HG03521 (cell line): ENCODE measurements around the gene FRAT1.
"Not testable (repeated sequence)": the region's sequence is repeated elsewhere in the genome, so short reads cannot be mapped to it uniquely, and the experiment has no call there.

Experiments used
- ATAC-seq: cut with Tn5 transposase; IDR thresholded peaks from one replicate; pipeline ENCODE4 v1.9.1; 2021; ENCODE audit warnings: mild to moderate bottlenecking, moderate library complexity; ENCODE audit not compliant: unreplicated experiment

FRAT1 gene

DNA sequence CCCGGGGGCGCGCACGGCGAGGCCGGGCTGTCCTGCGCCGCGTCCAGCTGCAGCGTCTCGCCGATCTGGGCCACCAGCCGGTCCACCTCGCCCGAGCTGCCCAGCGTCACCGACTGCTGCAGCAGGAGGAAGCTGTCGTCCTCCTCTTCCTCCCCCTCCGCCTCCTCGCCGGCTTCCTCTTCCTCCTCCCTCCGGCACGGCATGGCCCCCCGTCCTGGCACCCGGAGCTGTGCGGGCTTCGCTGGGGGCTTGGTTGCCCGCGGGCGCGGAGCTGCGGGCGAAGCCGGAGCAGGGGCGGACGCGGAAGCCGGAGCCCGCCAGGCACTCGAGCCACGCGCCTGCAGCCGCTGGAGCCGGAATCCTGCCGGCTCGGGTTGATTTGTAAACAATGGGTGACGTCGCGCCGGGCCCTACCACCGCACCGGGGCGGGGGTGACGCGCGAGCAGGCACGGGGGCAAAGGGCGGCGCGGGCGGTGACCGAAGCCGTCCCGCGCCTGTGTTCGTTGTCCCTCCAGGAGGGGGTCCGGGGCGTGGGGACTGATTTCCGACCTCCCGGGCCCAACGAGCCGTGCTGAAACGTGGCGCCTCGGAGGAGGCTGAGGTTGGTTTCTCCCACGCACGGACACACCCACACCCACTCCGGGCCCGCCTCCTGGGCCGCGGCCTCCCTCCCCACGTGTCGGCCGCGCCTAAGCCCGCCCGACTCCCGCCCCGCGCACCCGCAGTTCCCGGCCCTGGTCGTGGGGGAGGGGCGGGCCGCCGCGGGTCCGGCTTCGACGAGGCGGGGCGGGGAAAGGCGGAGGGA lies 15.5 kb downstream of the FRAT1 start, which contains the start of gene FRAT2:
Gene FRAT2, minus strand, starts transcription at position 360 of the 806 bp plus-strand sequence. Its CDS starts 157 bp downstream, at position 203.
- peak; percentile 87 for ATAC-seq

DNA sequence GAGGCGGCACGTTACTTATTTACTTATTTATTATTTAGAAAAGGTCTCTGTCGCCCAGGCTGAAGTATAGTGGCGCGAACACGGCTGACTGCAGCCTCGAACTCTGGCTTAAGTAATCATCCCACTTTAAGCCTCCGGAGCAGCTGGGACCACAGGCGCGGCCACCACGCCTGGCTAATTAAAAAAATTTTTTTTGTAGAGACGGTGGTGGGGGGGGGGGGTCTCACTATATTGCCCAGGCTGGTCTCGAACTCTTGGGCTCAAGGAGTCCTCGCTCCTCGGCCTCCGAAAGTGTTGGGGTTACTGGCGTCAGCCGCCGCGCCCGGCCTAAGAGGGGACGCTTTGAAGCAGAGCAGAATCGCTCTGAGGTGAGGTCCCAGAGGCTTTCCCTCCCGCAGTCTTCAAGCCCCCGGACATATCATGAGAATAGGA lies 16.1 kb downstream of the FRAT1 start:
- ATAC-seq: no peak

GRCh38 chr10:97336006-97336405 lies 16.9 kb downstream of the FRAT1 start:
- ATAC-seq: no peak

GRCh38 chr10:97336446-97336845 lies 17.4 kb downstream of the FRAT1 start:
- ATAC-seq: no peak

GRCh38 chr10:97336942-97337831 lies 18.1 kb downstream of the FRAT1 start:
- no peak for ATAC-seq

GRCh38 chr10:97338041-97338440 lies 19.0 kb downstream of the FRAT1 start:
- ATAC-seq: no peak

- no peak for ATAC-seq
Measured at GRCh38 chr10:97341416-97341815, 22.3 kb downstream of the FRAT1 start.

DNA sequence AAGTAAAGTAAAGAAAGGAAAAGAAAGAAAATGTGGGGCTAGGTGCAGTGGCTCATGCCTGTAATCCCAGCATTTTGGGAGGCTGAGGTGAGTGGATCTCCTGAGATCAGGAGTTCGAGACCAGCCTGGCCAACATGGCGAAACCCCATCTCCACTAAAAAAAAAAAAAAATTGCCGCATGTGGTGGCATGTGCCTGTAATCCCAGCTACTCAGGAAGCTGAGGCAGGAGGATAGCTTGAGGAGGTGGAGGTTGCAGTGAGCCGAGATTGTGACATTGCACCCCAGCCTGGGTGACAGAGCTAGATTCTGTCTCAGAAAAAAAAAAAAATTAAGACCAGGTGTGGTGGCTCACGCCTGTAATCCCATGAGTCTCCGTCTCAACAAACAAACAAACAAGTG lies 24.6 kb downstream of the FRAT1 start:
- ATAC-seq: not testable (repeated sequence)

GRCh38 chr10:97347317-97347716 lies 28.2 kb downstream of the FRAT1 start:
- no peak for ATAC-seq

GRCh38 chr10:97349752-97350513 lies 30.9 kb downstream of the FRAT1 start:
- no peak for ATAC-seq

GRCh38 chr10:97353945-97354344 lies 34.9 kb downstream of the FRAT1 start:
- ATAC-seq: no peak

- no peak for ATAC-seq
Measured at GRCh38 chr10:97355571-97355975, 36.5 kb downstream of the FRAT1 start.

GRCh38 chr10:97356318-97356914 lies 37.3 kb downstream of the FRAT1 start:
- ATAC-seq: no peak

GRCh38 chr10:97356918-97357317 lies 37.8 kb downstream of the FRAT1 start:
- ATAC-seq: no peak

DNA sequence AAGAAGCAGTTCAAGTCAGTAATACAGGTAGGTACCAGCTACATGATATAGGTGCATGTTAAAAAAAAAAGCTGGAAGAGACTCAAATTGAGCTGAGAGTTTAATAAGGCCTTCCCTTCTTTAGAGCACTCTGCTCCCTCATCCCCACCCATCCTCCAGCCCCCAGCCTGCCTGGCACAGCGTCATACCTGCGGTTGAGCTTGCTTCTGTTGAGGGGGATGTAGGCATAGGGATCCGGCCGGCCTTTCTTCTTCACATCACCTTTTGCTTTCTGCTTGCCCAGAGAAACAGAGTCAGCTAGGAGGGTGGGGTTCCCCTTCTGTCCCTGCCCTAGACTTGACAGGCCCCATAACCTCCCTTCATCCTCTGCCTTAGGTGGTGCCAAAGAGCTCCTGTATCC lies 39.3 kb downstream of the FRAT1 start:
- no peak for ATAC-seq

GRCh38 chr10:97358781-97359180 lies 39.7 kb downstream of the FRAT1 start:
- ATAC-seq: no peak

- ATAC-seq: no peak
Measured at GRCh38 chr10:97360705-97361536, 41.9 kb downstream of the FRAT1 start.

- ATAC-seq: no peak
Measured at GRCh38 chr10:97361537-97361901, 42.4 kb downstream of the FRAT1 start.

DNA sequence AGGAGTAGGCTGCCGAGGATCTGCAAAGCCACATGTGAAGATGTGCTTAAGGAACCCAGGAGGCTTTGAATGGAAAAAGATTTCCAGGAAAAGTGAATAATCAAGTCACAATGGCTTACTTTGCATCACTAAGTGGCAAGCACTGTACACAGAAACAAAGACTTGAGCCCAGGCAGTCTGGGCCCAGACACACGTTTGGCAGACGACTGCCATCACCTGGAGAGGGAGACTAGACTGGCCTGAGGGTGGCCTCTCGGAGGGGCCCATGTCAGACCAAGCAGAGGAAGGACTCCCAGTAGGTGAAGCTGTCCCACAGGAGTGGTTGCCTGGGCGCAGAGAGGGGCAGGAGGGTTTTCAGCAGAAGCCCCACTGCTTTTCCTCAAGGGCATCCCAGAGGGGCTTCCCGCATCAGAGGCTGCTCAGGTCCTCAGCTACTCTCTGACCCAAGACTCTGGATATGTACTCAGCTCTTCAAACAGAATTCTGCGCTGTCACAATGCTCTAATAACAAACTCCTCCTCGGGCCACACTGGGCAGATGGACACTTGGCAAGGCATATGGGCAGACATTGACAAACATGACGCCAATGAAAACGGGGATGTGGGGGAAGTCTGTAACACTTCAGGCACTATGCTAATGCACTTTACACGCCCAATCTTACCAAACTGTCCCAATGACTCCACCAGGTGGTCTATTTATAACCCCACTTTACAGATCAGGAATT lies 43.4 kb downstream of the FRAT1 start:
- no peak for ATAC-seq
